Cardiac fibroblast (primary cell): ENCODE results near the gene MSMB.
"Not testable (repeated sequence)": the region's sequence is repeated elsewhere in the genome, so short reads cannot be mapped to it uniquely, and the experiment has no call there.

ENCODE experiments used
- DNase-seq, 2 donors: peaks; one replicate each; pipeline versions ENCODE4 v3.0.0 to v3.0.0-alpha.2; 2010; ENCODE audit warnings: low read depth in 2 of 2
- H3K4me3 ChIP-seq, 2 donors: replicated peaks in 1 of 2; 1 replicate in 1 of 2; 2 replicates in 1 of 2; pipeline ENCODE4 v1.5.1; 2011; ENCODE audit warnings: low read depth in 2 of 2, low read length in 2 of 2, mild to moderate bottlenecking in 2 of 2, moderate library complexity in 1 of 2
- CTCF ChIP-seq: IDR thresholded peaks from one replicate; pipeline ENCODE4 v1.5.1; 2011; ENCODE audit warnings: low read depth, mild to moderate bottlenecking, low read length, inconsistent platforms

Gene MSMB

DNA sequence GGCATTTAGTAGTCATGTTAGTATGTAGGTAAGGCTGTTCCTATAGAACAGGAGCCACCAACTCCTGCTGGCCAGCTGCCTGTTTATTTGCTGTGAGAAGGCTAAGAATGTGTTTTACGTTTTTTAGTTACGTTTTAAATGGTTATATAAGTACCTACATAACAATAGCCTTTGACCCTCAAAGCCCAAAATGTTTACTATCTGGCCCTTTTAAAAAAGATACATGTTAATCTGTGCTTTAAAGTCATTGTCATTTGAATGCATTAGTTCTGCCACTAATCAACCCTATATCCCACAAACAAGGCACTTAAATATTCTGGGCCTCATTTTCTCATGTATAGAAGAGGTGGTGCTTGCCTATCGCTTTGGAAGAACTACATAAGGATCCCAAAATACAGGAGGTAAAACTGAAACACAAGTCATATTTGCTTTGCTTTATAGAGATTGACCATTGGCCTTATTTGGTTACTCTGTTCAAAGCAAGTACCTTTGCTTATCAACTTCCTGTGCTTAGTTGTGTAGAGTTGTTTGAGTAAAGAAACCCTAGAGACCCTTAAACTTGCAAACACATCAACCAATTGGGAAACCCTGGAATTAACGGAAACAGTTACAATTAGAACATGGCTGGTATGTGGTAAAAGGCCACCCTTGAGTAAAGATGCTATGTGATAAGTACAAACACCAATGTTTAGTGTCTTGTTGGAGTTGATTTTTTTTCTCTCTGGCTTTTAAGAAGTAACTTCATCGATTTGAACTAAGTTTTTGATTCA lies 47.9 kb downstream of the MSMB start:
- H3K4me3 ChIP-seq: no peak overlapping the region
- no peak for DNase-seq
- TF ChIP-seq CTCF: no peak

DNA sequence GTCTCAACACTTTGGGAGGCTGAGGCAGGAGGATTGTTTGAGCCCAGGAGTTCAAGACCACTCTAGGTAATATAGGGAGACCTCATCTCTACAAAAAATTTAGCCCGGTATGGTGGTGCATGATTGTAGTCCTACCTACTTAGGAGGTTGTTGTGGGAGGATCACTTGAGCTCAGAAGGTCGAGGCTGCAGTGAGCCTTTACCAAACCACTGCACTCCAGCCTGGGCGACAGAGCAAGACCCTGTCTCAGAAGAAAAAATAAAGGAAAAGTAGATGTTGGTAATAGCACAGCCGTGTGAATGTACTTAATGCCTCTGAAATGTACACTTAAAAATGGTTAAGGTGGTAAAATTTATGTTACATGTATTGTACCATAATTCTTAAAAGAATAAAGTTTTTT lies 48.5 kb downstream of the MSMB start:
- DNase-seq: no peak
- TF ChIP-seq CTCF: no peak
- no peak overlapping the region for H3K4me3 ChIP-seq

- not testable (repeated sequence) for DNase-seq, H3K4me3 ChIP-seq
Observed at GRCh38 chr10:45985590-45985989, 60.5 kb downstream of the MSMB start.

DNA sequence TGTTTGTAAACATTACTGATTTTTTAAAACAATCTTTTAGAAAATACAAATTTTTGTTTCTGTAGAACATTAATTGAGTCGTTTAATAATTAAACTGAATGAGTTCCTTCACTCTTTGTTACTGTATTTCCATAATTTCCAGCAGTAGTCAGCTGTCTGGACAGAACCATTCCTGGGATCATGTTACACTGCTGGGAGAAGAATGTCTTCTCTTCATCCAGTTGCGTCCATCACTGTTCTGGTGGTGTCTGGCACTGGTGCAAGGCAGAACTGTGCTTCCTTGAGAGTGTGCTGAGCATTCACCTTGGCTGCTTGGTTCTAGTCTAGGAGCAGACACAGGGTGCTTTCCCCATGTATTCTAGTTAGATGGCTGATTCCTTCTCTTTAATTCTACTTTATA lies 61.6 kb downstream of the MSMB start:
- not testable (repeated sequence) for H3K4me3 ChIP-seq, DNase-seq

DNA sequence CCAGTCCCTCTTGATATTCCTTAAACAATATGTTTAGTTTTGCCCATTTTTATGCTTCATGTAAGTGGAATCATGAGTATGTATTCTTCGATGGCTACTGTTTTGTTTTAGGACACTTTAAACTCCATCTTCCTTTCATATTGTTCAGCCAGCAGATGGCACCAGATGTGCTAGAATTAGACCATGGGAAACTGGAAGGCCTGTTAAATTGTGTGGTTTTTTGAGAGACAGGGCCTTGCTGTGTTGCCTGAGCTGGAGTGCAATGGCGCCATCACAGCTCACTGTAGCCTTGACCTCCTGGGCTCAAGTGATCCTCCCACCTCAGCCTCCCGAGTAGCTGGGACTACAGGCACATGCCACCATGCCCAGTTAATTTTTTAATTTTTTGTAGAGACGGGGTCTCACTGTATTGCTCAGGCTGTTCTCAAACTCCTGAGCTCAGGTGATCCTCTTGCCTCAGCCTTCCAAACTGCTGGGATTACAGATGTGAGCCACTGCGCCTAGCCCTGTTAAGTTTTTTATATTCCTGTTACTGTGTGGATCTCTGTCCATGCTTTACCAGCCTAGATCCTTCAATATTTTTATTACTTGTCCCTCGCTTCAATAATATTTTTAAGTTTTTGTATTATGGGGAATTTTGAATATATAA lies 62.4 kb downstream of the MSMB start:
- DNase-seq: peak; percentile 73 to 76
- not testable (repeated sequence) for H3K4me3 ChIP-seq
- TF ChIP-seq CTCF: peak; percentile 29
